Measurements from ENCODE around the gene ACTR1A.

ACTR1A gene

DNA sequence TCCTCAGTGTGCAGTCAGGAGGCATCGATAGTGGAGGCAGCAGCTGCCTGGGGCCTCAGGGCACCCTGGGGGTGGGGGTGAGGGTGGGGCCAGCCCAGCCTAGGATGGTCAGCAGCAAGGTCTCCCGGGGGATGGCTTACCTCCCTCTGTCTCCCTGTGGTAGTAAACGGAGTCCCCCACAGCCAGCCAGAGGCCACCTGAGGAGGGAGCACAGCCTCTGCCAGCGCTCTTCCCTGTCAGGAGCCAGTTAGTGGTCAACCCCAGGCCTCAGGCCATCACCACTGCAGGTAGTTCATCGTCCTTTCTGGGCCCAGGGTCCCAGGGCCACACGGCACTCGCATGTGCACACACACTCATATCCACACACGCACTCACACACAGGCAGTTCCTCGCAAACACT lies 22.1 kb downstream of the ACTR1A start:
- no peak for DNase-seq

- no peak for DNase-seq
These were observed 22.9 kb downstream of the ACTR1A start for GRCh38 chr10:102479651-102480050.

DNA sequence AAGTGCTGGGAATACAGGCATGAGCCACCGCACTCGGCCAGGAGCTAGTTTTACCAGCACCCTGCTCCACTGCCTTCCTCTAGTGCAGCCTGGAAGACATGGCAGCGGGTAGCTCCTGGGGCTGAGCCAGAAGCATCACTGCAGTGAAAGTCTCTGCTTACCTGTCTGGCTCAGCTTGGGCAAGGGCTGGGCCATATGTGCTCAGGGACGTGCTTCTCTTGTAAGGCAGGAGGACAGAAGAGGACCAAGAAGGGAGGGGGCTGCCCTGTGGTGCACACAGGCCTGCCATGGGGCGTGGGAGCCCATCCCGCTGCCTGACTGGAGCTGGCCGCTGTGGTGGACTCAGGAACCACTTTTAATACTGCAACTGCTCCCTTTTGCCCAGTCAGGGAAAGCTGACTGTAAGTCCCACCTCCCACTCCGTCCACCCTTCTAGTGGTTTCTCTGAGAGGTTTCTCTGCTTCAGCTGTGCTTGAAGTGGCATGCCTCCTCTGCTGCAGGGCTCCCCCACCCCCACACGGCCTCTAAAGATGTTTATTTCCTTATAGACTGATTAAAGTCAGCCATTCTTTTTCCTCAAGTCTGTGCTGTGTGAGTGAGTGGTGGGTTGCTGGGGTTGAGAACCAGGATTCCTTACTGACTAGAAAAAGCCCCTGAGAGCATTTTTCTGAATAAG lies 25.9 kb downstream of the ACTR1A start:
- DNase-seq, result peak in 1 of 3 experiments; percentile 34

DNA sequence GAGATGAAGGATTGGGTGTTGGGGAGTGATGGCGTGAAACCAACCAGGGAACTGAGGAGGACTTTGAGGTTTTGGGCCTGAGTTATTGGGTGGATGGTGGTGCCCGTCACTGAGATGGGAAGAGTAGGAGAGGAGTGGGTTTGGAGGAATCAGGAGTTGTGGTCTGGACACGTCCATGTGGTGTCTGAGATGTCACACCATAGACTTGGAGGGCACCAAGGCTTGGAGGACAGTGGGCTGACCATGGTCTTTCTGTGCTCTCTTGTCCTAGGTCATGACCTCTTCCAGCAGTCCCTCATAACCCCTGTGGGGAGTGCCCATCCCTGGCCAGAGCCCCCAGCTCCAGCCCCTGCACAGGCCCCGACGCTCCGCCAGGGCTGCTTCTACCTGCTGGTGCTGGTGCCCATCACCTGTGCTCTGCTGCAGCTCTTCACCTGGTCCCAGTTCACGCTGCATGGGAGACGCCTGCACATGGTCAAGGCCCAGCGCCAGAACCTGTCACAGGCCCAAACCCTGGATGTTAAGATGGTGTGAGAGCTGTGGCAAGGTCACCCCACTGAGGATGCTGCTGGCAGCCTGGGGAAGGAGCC lies 27.0 kb downstream of the ACTR1A start:
- DNase-seq, result no peak

DNA sequence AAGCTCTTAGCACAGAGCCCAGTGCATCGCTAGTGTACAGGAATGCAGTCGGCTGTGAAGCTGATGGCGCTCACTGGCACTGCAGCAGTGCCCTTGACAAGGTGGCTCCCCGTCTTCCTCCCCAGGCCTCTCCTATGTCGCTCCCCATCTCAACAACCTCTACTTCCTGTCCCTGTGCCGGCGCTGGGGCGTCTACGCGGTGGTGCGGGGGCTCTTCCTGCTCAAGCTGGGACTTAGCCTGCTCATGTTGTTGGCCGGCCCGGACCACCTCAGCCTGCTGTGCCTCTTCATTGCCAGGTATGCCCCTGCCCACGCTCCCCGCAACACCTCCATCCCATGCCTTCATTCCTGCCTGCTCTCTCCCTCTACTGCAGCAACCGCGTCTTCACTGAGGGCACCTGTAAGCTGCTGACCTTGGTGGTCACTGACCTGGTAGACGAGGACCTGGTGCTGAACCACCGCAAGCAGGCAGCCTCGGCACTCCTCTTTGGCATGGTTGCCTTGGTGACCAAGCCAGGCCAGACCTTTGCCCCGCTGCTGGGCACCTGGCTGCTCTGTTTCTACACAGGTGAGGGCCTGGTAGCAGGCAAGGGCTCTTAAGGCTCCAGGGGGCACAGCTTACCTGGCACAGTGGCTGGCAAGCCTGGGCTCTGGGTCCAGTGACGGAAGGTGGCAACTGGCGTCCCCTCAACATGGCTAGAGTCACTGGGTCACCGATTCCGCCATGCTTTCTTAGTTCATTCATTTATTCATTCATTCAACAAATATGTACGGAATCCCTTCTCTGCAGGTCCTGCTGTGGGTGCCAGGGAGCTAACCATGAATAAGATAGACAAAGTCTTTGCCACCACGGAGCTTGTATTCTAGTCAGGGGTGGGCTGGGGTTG lies 28.8 kb downstream of the ACTR1A start:
- DNase-seq, result no peak

DNA sequence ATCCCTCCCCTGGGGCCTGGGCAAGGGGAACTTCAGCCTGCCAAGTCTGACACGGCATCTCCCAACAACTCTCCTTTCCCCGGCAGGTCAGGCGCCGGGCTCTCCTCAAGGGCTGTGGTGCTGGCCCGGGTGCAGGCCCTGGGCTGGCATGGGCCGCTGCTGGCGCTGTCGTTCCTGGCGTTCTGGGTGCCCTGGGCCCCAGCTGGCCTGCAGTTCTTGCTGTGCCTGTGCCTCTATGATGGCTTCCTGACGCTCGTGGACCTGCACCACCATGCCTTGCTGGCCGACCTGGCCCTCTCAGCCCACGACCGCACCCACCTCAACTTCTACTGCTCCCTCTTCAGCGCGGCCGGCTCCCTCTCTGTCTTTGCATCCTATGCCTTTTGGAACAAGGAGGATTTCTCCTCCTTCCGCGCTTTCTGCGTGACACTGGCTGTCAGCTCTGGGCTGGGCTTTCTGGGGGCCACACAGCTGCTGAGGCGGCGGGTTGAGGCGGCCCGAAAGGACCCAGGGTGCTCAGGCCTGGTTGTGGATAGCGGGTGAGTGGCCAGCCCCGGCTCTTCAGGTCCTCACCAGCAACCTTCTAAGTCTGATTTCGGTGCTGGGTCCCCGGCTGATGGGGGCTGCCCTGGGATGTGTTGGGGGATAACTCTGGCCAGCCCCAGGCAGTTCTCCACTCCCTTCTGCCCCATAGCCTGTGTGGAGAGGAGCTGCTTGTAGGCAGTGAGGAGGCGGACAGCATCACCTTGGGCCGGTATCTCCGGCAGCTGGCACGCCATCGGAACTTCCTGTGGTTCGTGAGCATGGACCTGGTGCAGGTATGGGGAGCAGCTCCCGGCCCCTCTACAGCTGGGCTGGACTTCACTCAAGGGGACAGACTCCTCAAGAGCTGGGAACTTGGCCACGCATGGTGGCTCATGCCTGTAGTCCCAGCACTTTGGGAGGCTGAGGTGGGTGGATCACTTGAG lies 31.6 kb downstream of the ACTR1A start:
- DNase-seq, result no peak

DNA sequence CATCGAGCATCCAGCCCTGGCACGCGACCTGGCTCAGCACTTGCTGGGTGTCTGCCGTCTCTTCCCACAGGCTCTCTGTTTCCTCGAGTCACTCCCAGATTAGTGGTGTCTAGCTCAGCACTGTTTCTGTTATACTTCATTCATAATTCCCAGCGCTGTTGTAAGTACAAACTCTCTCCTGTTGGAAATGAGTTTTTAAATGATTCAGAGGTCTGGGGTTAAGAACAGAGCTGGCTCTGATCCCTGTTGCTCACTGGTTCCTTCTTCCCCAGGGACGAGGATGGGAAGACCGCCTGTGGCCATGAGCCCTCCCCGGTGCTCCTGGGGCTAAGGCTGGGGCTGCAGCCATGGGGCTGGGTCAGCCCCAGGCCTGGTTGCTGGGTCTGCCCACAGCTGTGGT lies 33.8 kb downstream of the ACTR1A start:
- DNase-seq, result no peak

GRCh38 chr10:102467971-102468438 lies 34.5 kb downstream of the ACTR1A start:
- DNase-seq, result no peak

DNA sequence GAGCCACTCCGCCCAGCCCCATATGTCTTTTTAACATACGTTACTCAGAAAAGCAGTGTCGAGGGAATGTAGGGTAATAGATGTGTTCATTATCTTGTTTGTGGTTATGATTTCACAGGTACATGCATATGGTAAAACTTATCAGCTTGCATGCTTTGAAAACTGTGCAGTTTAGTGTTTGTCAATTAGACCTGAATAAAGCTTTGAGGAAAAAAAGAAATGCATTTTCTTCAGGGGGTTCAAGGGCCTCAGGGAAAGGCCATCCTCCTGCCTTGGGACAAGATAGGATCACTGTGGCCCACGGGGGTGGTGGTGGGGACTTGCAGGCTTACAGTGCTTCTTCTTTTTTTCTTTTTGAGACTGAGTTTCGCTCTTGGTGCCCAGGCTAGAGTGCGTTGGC lies 35.2 kb downstream of the ACTR1A start:
- DNase-seq, result no peak

GRCh38 chr10:102465466-102465865 lies 37.0 kb downstream of the ACTR1A start:
- no peak for DNase-seq

GRCh38 chr10:102463983-102464382 lies 38.5 kb downstream of the ACTR1A start:
- DNase-seq, result no peak

- DNase-seq, result peak in 2 of 3 experiments; percentile 14 to 31
These were observed 39.9 kb downstream of the ACTR1A start for GRCh38 chr10:102462512-102463054.

DNA sequence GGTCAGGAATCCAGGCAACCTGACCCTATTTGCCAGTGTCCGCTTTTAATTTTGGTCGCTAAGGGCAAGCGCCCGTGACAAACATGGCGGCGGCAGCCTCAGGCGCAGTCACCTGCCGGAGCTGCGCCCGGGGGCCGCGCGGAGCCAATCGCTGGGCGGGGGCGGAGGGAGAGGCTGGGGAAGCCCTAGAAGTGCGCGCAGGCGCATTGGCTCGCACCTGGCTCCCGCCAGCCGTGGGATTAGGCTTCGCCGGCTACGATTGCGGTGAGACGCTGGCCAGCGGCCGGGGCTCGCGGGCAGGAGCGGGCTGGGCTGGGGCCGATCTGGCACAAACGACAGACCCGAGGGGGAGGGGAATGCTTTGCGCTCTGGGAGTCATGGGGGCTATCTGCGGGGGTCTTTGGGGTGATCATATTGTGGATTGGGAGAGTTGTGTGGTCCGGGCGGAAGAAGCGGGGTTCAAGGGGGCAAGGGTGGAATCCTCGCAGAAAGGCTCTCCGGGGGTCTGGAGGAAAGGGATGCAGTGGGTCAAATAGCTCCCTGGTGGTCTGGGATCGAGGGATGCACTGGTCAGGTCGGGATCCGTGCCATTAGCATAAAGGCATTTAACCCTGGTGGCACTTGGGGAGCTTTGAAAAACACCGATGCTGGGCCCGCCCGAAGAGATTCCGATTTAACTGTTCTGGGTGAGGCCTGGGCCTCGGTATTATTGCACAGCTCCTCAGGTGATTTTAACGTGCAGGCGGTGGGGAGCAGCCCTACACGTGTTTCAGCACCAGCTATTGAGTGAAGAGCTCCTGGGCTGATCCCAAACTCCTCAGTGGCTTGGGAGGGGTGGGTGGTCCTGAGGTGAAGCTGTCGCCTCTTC lies 41.1 kb downstream of the ACTR1A start:
- DNase-seq, result peak; percentile 88 to 92 (median 90)

- DNase-seq, result no peak
These were observed 41.7 kb downstream of the ACTR1A start for GRCh38 chr10:102460836-102461186.

DNA sequence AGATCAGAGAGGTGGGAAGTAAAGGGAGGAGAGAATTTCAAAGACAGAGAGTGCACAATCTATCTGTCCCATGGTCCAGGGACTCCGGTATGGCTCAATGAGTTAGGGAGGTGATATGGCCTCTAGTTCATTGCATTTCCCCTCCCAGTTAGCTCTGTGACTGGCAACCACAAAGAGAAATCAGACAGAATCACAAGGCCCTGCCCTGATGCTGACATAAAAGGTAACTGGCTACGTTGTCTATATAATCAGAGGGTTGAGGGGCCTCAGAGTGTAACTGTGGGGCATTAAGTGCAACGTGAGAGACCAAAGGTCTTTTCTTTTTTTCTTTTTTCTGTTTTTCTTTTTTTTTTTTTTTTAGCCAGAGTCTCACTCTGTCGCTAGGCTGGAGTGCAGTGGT lies 43.9 kb downstream of the ACTR1A start:
- DNase-seq, result no peak

DNA sequence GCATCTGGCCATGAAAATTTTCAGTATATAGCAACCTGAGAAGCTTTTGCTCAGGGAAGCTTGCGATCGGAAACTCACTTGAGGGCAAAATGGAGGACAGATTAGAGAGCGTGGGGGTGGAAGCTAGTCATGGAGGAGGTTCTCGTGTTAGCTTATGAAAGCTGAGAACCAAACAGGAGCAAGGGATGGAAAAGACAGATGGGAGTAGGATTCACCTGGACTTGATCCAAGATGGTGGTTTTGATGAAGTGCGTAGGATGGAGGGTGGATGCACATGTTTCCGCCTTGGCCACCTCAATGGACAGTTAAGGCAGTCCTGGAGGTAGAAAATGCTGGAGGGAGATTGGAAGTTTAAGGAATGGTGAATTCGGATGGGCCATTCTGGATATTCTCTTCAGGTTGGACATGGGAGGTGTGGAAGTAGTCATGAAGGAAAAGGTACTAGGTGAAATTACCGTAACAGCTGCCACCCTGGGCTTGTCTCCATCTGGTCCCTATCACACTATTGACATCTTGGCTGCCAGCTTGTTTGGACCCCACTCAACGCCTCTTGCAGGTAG lies 44.8 kb downstream of the ACTR1A start:
- DNase-seq, result no peak

GRCh38 chr10:102455893-102456471 lies 46.5 kb downstream of the ACTR1A start:
- no peak for DNase-seq

- peak in 1 of 3 experiments; percentile 16 for DNase-seq
These were observed 47.6 kb downstream of the ACTR1A start for GRCh38 chr10:102454662-102455487.

DNA sequence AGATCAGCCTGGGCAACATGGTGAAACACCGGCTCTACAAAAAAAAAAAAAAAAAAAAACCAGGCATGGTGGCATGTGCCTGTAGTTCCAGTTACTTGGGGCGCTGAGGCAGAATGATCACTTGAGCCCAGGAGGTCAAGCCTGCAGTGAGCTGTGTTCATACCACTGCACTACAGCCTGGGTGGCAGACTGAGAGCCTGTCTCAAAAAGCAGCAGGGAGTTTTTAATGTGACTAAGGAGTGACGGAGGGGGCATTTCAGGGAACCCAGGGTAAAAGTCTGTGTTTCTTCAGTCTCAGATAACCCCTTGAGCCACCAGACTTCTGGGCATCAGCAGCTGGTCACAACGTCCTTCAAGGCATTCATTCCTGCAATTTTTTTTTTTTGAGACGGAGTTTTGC lies 49.0 kb downstream of the ACTR1A start:
- DNase-seq, result no peak
